H1 (cell line): ENCODE results near the gene TTC36.

Experiments
- ASH2L ChIP-seq: fragments of 200-600, 300-600 bp; sonication (generic); IDR thresholded peaks from one replicate; pipeline ENCODE4 v1.7.1; 2017; ENCODE audit warnings: low read length
- CBX8 ChIP-seq: fragments of 300-800, 300-1000 bp; sonication (generic); IDR thresholded peaks from 2 replicates; pipeline ENCODE4 v1.7.1; 2016; ENCODE audit warnings: low read depth, low read length, borderline replicate concordance
- CEBPB ChIP-seq: IDR thresholded peaks from 2 replicates; pipeline ENCODE4 v1.6.1; 2012; ENCODE audit warnings: low read depth, low read length
- CTCF ChIP-seq, 3 experiments: IDR thresholded peaks; 1 replicate in 2 of 3; 2 replicates in 1 of 3; pipeline versions ENCODE4 v1.5.1 to v1.6.1; 2011; ENCODE audit warnings: low read length in 3 of 3, mild to moderate bottlenecking in 3 of 3, inconsistent platforms in 2 of 3, low read depth in 1 of 3, moderate library complexity in 1 of 3; ENCODE audit not compliant: insufficient read depth in 1 of 3; ENCODE audit errors: control extremely low read depth in 1 of 3
- GABPA ChIP-seq: IDR thresholded peaks from 2 replicates; pipeline ENCODE4 v1.6.1; 2011; ENCODE audit warnings: mild to moderate bottlenecking, low read length, moderate library complexity, borderline replicate concordance; ENCODE audit not compliant: insufficient read depth
- POLR2AphosphoS5 ChIP-seq: IDR thresholded peaks from 2 replicates; pipeline ENCODE4 v1.6.1; 2011; ENCODE audit warnings: low read depth, low read length
- RAD21 ChIP-seq, 2 experiments: IDR thresholded peaks in 1 of 2; conservative IDR thresholded peaks in 1 of 2; 2 replicates each; pipeline ENCODE4 v1.6.1; 2011; ENCODE audit warnings: low read depth in 2 of 2, low read length in 2 of 2, improper control_type of control experiment in 1 of 2, inconsistent platforms in 1 of 2, mild to moderate bottlenecking in 1 of 2, moderate library complexity in 1 of 2
- SIN3A ChIP-seq, 2 experiments: IDR thresholded peaks in 1 of 2; conservative IDR thresholded peaks in 1 of 2; 2 replicates each; pipeline ENCODE4 v1.6.1; 2011 to 2012; ENCODE audit warnings: low read length in 2 of 2, improper control_type of control experiment in 1 of 2, low read depth in 1 of 2, mild to moderate bottlenecking in 1 of 2
- SRF ChIP-seq: IDR thresholded peaks from 2 replicates; pipeline ENCODE4 v1.6.1; 2011; ENCODE audit warnings: mild to moderate bottlenecking, low read depth, low read length, moderate library complexity
- TAF1 ChIP-seq: IDR thresholded peaks from 2 replicates; pipeline ENCODE4 v1.6.1; 2011; ENCODE audit warnings: mild to moderate bottlenecking, low read depth, low read length
- TEAD4 ChIP-seq: IDR thresholded peaks from 2 replicates; pipeline ENCODE4 v1.6.1; 2012; ENCODE audit warnings: low read depth, low read length, inconsistent platforms, mixed read lengths

- TF ChIP-seq SRF (no peak), ASH2L (no peak), TEAD4 (no peak), CTCF (IDR thresholded peaks at IDR 0.05; ENCODE audit: control extremely low read depth in 1 of 3, insufficient read depth in 1 of 3, low read depth in 1 of 3, low read length in 3 of 3) (no peak), TAF1 (no peak), POLR2AphosphoS5 (no peak), CBX8 (no peak), GABPA (no peak), CEBPB (no peak), RAD21 (IDR thresholded peaks at IDR 0.05 in 1 of 2, conservative IDR thresholded peaks at IDR 0.05 in 1 of 2; ENCODE audit: low read depth in 2 of 2, low read length in 2 of 2) (no peak), SIN3A (conservative IDR thresholded peaks at IDR 0.05 in 1 of 2, IDR thresholded peaks at IDR 0.05 in 1 of 2; ENCODE audit: low read depth in 1 of 2, low read length in 2 of 2) (no peak)
These were observed 6.8 kb downstream of the TTC36 start for GRCh38 chr11:118533769-118534729.
